ENCODE measurements around the gene SCN5A.

DNA sequence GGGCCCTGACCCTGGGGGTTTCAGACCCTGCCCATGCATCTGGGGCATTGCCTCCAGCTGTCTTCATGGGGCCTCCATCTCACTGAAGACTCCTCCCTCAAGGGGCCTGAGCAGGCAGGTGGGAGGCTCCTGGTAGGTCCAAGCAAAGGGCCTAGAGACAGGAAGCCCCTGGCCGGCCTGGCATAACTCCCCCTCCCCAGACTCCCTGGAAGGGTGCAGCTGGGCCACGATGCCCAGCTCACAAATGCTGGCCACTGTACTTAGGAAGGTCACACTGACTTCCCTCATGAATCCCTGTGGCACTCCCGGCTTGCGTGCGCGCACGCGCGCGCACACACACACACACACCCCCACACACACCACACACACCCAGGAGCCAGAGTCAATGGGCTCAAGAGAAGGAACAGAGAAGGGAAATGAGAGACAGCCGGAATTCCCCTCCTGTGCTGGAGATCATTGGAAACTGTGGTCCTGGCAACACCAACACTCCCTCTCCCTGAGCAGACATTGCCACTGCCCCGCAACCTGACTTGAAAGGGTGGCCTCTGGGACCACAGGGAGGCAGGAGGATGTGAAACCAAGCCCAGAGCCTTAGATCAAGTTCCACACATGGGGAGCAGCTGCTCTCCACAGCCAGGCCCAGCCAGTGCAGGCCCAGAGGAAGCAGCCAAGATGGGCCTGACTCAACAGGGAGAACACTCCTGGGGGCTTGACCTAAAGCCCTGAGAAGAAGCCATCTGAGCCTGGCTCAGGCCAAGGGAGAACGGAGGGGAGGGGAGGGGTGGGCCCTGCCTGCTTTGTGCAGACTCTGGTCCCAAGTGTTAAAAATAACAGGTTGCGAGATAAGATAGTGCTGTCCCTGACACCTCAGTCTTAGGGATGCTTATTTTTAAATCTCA is 69.7 kb downstream of the SCN5A start:
- TF ChIP-seq TAF1 (IDR thresholded peaks at IDR 0.05; ENCODE audit: low read depth, low read length): no peak
- no peak for TF ChIP-seq POLR2AphosphoS5 (IDR thresholded peaks at IDR 0.05; ENCODE audit: low read depth, low read length)

Measured in GM12891 (cell line).